HG02840 (cell line): ENCODE results near the gene TYRO3.

Experiments used
- ATAC-seq: cut with Tn5 transposase; IDR thresholded peaks from one replicate; pipeline ENCODE4 v1.9.1; 2021; ENCODE audit warnings: mild to moderate bottlenecking, moderate library complexity, moderate number of reproducible peaks; ENCODE audit not compliant: unreplicated experiment, low FRiP score

TYRO3 gene

DNA sequence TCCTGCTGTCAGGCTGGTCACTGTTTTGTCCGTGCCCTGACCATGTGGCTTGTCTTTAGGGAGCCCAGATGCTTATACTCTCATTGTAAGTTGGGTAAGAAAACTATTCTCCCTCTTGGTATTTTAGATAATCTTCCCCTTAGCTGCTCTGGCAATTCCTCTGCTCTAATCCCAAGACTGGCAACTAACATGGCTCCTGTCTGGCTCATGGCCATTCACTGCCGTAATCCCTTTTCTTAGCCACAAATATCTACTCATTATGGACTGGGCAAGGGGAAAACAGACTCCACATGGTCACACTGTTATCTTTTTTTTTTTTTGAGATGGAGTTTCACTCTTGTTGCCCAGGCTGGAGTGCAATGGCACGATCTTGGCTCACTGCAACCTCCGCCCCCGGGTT lies 38.8 kb downstream of the TYRO3 start:
- no peak for ATAC-seq

DNA sequence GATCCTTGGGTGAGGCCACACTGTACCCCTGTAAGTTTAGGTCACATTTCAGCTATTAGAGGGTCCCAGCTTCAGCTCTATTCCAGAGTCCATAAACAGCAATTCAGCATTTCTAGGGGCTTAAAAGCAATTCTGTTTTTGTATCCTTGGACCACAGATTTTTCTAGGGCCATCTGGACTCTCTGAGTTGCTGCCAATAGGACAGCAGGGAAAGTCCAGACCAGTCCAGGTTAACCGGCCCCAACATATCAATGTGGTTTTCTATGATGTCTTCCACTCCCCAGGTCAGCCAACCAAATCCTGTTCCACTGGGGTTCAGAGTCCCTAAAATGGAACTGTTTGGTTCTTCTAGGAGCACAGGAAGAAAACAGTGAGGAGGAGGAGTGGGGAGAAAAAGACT lies 40.0 kb downstream of the TYRO3 start:
- no peak for ATAC-seq

DNA sequence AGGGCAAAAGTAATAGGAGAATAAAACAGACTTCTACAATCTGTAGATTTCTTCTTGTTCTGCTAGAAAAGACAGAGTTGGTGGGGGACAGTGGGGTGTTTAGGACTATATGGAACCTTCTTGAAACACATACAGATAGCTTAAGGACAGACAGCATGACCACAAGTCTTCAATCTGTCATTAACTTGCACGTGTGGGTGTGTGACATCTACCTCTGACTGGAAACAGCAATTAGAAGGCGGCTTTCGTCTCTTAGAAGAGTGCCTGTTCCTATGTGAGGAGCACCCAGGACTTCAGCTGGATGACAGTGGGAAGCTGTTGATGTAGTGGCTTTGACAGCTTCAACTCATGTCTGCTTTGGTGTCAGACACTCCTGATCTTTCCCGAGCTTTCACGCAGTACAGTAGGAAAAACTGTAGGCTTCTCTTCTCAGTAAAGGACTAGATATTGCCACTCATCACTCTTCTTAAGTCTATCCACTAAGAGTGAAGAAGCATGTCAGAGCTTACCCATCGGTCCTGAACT lies 44.5 kb downstream of the TYRO3 start:
- no peak for ATAC-seq

DNA sequence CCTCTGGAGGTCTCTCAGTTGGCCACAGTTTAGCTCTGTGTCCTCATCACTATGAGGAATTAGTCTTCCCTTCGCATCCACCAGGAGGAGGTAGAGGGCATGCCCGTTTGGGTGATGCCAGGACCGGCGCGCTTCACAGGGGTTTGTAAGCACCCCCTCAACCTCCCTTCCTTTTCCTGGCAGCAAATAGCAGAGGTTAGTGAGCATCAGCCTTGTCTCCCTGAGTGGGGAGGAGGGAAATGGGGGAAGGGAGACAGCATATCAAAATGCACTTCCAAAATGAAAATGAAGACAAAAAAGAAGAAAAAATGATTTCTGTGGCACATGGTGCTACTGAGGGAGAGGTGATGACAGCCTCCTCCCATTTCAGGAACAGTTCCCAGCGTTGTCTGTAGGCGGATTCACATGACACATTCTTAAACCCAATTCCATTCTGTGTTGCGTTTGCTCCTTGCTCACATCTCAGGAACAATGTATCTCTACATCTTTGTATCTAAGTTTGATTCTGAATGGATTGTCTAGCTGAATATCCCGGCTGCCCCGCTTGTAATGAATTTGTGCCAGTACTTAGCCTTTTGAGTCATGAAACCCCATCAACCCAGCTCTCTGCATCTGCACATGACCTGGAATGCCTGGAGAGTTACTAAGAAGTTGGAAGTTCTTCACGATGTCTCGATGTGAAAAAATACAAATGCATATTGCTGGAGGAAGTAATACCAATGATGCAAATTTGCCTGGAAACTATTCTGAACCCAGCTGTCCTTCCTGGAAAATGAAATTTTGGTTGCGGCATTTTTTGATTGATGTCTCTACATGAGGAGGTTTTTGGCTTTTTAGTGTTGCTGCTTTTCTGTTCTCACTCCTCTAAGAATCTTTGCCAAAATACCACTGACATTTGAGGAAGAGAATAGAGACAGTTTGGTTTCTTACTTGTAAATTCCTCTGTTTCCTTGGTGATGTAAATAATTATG lies 45.2 kb downstream of the TYRO3 start:
- no peak for ATAC-seq

DNA sequence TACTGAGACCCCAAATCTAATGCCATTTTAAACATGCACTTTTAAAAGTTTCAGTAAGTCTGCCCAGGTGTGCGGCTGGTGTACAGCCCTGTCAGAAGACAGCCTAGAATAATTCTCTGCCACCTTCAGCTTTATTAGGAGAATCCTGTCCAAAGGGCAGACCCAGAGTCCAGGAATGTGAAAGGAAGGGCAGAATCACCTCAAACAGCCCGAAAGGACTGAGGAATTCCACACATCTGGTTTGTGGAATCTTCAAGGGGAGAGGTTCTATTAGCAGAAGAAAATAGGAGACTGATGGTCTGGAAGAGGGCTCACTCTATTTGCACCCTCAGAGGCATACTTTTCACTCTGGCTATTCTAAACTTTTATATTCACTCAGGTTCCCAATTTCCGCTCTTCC lies 46.6 kb downstream of the TYRO3 start:
- no peak for ATAC-seq

DNA sequence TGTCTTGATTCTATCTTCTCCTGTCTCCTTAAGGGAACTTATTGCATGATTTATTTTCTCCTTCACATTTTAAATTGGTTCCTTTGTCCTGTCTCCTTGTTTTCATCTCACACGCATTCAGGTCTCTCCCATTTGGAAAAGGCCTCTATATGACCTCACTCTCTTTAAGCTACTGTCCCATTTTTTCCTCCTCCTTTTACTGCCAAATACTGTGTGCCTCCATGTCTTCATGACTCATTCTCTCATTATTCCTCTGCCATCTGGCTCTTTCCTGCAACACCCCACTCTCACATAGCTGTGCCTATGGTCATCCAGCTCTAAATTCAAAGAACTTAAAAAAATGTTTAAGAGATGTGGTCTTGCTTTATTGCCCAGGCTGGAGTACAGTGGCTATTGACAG lies 48.0 kb downstream of the TYRO3 start:
- no peak for ATAC-seq

DNA sequence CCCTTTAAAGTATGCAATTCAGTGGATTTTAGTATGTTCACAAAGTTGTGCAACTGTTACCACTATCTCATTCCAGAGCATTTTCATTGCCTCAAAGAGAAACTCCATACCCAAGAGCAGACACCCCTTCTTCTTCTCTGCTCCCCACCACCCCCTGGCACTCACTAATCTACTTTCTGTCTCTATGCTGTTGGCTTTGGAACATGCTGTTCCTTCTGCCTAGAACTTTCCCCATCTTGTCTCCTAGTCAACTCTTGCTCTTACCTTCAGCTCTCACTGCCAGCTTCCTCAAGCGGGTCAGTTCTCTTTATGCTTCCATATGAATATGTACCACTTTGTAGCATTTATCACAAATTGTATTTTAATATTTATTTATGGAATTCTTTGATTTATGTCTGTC lies 50.1 kb downstream of the TYRO3 start:
- no peak for ATAC-seq

DNA sequence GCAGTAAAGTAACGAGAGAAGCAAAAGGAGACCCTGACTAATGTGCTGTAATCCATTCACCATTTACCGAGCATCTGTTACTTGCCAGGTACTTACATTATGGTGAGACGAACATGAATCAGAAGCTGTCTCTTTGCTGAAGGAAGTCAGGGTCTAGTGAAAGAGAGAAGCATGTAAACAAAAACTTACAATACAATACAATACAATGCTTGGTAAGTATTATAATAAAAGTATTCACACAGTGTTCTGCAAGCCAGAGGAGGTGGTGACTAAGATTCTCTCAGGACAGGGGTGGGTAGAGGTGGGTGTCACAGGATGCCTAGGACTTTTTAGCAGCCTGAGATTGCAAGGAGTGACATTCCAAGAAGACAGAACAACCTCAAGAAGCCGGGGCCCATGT lies 51.0 kb downstream of the TYRO3 start:
- no peak for ATAC-seq

DNA sequence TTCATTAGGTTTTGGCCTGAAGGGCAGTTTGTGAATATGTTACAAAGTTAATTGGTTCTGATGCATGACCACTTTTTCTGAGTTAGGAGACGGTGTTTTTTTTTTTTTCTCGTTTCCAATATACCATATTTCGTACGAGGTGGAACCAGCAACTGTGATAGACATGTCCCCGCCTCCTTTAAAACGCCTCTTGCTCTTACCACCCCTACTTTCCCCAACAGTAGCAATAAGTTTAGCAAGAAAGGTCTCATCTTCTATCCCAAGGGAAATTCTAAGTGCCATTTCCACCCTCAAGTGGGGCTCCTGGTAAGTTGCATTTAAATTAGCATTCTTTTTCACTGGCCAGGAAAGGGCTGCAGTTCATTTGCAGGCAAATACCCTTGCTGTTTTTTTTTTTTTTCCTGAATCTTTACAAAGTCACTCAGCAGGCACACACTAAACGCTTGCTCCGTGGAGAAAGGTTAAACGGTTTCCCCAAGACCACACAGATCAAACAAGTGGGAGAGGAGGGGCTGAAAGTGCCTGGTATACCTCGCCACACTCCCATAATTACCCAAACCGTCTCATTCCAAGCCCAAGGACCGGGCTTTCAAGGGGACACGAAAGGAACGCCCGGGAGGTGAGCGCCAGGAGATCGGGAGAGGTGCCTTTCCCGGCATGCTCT lies 61.7 kb downstream of the TYRO3 start:
- no peak for ATAC-seq

DNA sequence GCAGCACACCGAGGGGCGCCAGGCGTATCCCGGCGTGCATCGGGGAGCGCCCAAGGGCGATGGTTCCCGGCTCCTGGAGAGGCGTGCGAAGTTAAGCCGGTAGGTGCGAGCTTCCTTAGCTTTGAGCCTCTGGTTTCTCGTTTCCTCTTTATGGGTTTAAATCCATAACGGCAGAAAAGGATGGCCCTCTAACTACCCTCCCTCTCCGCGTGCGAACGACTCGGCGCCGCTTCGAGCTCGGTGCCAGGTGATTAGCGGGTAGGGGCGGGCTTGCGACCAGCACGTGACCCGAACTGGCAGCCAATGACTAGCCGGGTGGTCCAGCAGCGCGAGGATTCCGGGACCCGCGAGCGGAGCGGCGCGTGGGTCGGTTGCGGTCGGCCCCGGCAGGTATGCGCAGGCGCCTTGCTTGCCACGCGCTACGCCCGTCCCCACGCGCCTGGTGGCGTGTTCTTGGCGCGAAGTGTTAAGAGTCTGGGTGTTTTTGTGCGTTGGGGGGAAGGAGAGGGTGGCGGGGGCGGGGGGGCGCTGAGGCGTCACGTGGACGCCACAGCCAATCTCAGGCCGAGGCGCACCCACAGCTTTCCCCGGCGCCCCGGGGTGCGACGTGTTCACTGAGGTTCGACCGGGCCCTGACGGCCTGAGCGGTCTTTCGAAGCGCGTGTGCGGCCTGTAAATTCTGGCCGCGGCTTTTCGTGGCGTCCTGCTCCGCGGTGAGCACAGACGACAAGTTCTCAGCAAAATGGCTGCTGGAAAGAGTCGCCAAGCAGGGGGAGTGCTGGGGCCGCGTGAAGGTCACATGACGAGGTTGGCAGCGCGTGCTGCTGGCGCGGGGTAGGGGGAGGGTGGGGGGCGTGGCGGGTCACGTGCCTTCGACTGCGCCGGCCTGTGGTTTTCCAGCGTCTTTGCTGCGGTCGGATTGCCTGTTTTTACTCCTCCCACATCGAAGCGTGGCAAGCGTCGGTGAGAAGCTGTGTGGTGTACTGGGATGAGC lies 62.5 kb downstream of the TYRO3 start:
- ATAC-seq: no peak

DNA sequence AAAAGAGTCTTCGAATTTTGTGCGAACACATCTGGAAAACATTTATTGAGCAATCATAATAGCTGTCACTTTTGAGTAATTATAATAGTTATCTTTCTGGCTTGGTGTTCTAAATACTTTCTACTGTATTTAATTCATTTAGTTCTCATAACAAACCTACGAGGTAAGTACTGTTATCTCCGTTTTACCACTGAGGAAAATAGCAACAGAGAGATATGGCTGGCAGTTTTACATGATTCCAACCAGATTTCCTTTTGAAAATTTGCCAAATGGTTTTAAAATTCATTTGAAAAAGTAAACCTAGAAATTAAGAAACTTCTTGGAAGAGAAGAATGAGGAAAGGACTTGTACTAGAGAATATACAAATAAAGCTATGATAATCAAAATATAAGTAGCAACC lies 63.9 kb downstream of the TYRO3 start:
- no peak for ATAC-seq

DNA sequence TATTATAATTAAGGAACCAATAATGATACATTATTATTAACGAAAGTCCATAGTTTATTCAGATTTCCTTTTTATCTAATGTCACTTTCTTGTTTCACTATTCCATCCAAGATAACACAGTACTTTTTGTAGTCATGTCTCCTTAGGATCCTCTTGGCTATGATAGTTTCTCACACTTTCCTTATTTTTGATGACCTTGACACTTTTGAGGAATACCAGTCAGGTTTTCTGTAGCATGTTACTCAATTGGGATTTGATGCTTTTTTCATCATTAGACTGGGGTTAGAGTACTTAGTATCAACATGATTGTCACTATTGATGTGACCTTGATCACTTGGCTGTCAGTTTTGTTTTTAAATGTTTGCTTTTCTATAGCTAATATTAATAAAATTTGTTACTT lies 68.2 kb downstream of the TYRO3 start:
- ATAC-seq: no peak

DNA sequence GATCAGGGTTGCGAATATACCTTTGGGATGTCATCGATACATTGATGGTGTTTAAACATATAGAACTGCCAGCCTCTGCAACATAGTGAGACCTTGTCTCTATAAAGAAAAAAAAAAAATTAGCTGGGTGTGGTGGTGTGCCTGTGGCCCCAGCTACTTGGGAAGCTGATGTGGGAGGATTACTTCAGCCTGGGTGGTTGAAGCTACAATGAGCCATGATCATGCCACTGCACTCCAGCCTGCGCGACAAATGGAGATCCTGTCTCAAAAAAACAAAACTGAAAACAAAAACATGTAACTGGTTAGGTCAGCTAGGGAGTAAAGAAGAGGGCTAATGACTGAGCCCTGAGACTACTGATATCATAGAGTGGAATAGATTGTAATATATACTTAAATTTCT lies 70.5 kb downstream of the TYRO3 start:
- no peak for ATAC-seq

DNA sequence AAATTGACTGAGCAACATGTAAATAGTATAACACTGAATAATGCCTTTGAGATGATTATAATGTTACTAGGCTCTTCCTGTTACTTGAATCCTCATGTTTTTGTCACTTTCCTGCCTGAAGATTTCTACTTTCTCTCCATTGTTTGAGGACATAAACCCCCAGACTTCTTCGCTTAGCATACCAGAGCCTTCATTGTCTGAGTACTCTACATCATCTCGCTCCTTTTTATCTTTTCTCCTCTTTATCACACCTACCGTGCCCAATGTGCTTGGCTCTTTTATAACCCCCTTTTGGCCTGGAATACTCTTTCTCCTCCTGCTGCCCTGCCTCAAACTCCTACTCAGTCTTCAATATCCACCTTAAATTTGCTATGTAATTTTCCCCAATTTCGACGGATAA lies 70.9 kb downstream of the TYRO3 start:
- ATAC-seq: no peak

DNA sequence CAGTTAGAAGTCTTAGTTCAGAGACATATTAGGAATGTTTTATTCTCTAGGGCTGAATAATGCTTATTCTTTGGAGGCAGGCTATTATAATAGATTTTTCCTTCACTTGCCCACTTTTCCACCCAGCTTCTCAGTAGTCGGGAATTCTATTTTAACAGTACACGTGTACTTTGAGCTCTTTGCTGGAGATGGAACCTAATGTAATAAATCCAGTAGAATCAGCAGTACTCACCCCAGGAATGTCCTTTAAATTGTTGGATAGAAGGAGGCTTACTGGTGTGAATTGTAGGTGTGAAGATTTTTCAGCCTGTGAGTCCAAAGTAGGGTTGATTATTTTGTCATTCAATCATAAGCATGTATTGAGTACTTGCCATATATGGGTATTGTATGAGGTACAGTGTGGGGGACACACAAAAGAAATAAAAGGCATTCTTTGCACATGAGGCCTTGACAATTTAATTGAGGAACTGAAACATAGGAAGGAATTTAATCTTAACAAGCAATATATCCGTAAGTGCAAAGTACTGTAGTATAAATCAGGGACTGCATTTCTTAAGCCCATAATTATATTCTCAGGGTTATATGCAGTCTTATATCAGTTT lies 71.7 kb downstream of the TYRO3 start:
- no peak for ATAC-seq

DNA sequence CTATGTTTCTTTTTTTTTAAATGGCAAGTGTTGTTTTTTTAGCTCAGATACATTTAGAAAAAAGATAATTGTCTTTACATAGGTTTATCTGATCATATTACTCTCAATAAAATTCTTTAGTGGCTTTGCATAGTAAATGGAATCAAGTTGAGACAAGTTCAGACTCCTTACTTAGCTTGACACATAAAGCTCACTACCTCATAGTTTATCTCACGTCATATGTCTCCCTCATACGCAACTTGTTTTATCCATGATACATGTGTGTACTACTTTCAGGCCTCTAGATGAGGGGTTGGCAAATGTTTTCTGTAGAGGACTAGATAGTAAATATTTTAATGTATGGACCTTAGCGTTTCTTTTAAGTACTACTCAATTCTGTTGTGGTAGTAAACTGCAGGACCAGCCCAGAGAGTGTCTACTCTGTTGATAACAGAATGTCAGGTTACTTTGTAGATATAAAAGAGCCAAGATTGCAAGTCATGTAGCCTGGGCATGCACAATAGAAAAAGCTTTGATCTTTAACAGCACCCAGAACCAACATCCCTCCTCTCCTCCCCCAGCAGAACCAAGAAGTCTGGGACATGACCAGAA lies 73.0 kb downstream of the TYRO3 start:
- no peak for ATAC-seq
